GM12878 (cell line): Measurements from ENCODE around the gene FDXR. TPM values are rescaled to one million over a fixed set of nuclear protein-coding genes. Genes with fewer than 3 reads are reported as not detected.
A peak's percentile ranks its signal among the peaks of the same experiment; 100 is the strongest.

ENCODE experiments used
- E4F1 ChIP-seq: fragments of 450-650 bp; IDR thresholded peaks from 2 replicates; pipeline ENCODE4 v1.6.1; 2018; ENCODE audit warnings: borderline replicate concordance, mild to moderate bottlenecking; ENCODE audit not compliant: partially characterized antibody
- EGR1 ChIP-seq, 2 experiments: IDR thresholded peaks; 1 replicate in 1 of 2; 2 replicates in 1 of 2; pipeline ENCODE4 v1.6.1; 2011 to 2012; ENCODE audit warnings: low read depth in 2 of 2, low read length in 2 of 2, borderline replicate concordance in 1 of 2, mild to moderate bottlenecking in 1 of 2, moderate library complexity in 1 of 2
- ELK1 ChIP-seq: IDR thresholded peaks from 2 replicates; pipeline ENCODE4 v1.6.1; 2012; ENCODE audit warnings: low read depth, low read length, improper control_type of control experiment
- ETV6 ChIP-seq, 2 experiments: fragments of 450-650 bp in 1 of 2; IDR thresholded peaks in 1 of 2; conservative IDR thresholded peaks in 1 of 2; 2 replicates each; pipeline ENCODE4 v1.6.1; 2014; ENCODE audit warnings: antibody characterized with exemption in 1 of 2, borderline replicate concordance in 1 of 2, low read depth in 1 of 2, mild to moderate bottlenecking in 1 of 2, moderate library complexity in 1 of 2
- HDGF ChIP-seq: fragments of 450-650 bp; IDR thresholded peaks from 2 replicates; pipeline ENCODE4 v1.6.1; 2016; ENCODE audit warnings: antibody characterized with exemption
- IRF5 ChIP-seq: fragments of 450-650 bp; IDR thresholded peaks from 2 replicates; pipeline ENCODE4 v1.6.1; 2017; ENCODE audit warnings: borderline replicate concordance
- MTA2 ChIP-seq: fragments of 450-650 bp; IDR thresholded peaks from 2 replicates; pipeline ENCODE4 v1.6.1; 2016; ENCODE audit warnings: low read depth, mild to moderate bottlenecking, moderate library complexity
- MYC ChIP-seq: IDR thresholded peaks from 2 replicates; pipeline ENCODE4 v1.6.1; 2011; ENCODE audit warnings: mild to moderate bottlenecking, low read length, moderate library complexity, inconsistent platforms; ENCODE audit not compliant: insufficient read depth, insufficient replicate concordance, insufficient read length, severe bottlenecking
- NKRF ChIP-seq: fragments of 450-650 bp; conservative IDR thresholded peaks from 2 replicates; pipeline ENCODE4 v1.6.1; 2017; ENCODE audit warnings: mild to moderate bottlenecking, moderate library complexity
- RB1 ChIP-seq: fragments of 450-650 bp; formaldehyde crosslinking; IDR thresholded peaks from 2 replicates; pipeline ENCODE4 v1.6.1; 2017; ENCODE audit warnings: mild to moderate bottlenecking, borderline replicate concordance
- RCOR1 ChIP-seq: conservative IDR thresholded peaks from 2 replicates; pipeline ENCODE4 v1.6.1; 2012; ENCODE audit warnings: low read depth, low read length, improper control_type of control experiment
- SMARCA5 ChIP-seq: fragments of 450-650 bp; IDR thresholded peaks from 2 replicates; pipeline ENCODE4 v1.6.1; 2017; ENCODE audit warnings: mild to moderate bottlenecking
- SREBF2 ChIP-seq: IDR thresholded peaks from 2 replicates; pipeline ENCODE4 v1.6.1; 2012; ENCODE audit warnings: mild to moderate bottlenecking, low read length
- TCF3 ChIP-seq: IDR thresholded peaks from 2 replicates; pipeline ENCODE4 v1.6.1; 2012; ENCODE audit warnings: low read depth, mild to moderate bottlenecking, low read length, borderline replicate concordance; ENCODE audit not compliant: insufficient read depth
- polyA plus RNA-seq, 11 experiments: library from polyadenylated mRNA; depleted of rRNA in 4 of 11; unstranded in 6 of 11; stranded (reverse) in 5 of 11; fragments of >200 nt; fragmentation: Nextera tagmentation in 4 of 11; fragmentation: Illumina TruSeq in 1 of 11; extraction: Ambion mirVana in 4 of 11; extraction: Trizol in 1 of 11; gene quantifications; 1 replicate in 1 of 11; 2 replicates in 10 of 11; pipeline versions ENCODE4 v1.2.1 to v1.2.3, GENCODE V29; 2011 to 2016; ENCODE audit warnings: inconsistent platforms in 2 of 11, missing spikeins in 2 of 11, low read depth in 1 of 11
- total RNA-seq, 4 experiments: library from RNA; depleted of rRNA in 3 of 4; stranded (reverse); fragments of >200 nt in 3 of 4; fragmentation: Illumina TruSeq in 1 of 4; extraction: Trizol in 1 of 4; gene quantifications; 2 replicates each; pipeline versions ENCODE4 v1.2.1 to v1.2.3, GENCODE V29; 2013 to 2021

The FDXR gene
- total and polyA plus RNA-seq, 10 of the 15 experiments (the other 5 are each of a cell fraction or from before 2014, with no cell fraction given) = 0.85 to 162 (median 48.2) TPM

GRCh38 chr17:74872313-74873036, at the start of gene FDXR (continued):
- TF ChIP-seq NKRF (peak; percentile 64; the same call in 1 of the 2 replicates), SREBF2 (no peak), RCOR1 (no peak), TCF3 (0 out of 2 replicates have a peak, but pooled peaks have one; percentile 44), MTA2 (no peak), ELK1 (no peak), HDGF (peak; percentile 87), IRF5 (0 out of 2 replicates have a peak, but pooled peaks have one; percentile 10), E4F1 (peak; percentile 16), MYC (no peak), EGR1 (IDR thresholded peaks at IDR 0.05; ENCODE audit: borderline replicate concordance in 1 of 2, low read depth in 2 of 2, low read length in 2 of 2) (peak in 1 of 2 experiments; percentile 34; a peak in 1 of 3 replicates), ETV6 (conservative IDR thresholded peaks at IDR 0.05 in 1 of 2, IDR thresholded peaks at IDR 0.05 in 1 of 2; ENCODE audit: borderline replicate concordance in 1 of 2, low read depth in 1 of 2) (no peak), SMARCA5 (peak; percentile 18; the same call in 1 of the 2 replicates), RB1 (0 out of 2 replicates have a peak, but pooled peaks have one; percentile 21)
